Activated gamma-delta T cell treated with Interleukin-2 at 50 U/mL for 16 hours (primary cell): Measurements from ENCODE around the gene BRD7.

ENCODE experiments used
- DNase-seq: peaks from one replicate; pipeline ENCODE4 v3.0.0-alpha.2; 2020

Gene BRD7

DNA sequence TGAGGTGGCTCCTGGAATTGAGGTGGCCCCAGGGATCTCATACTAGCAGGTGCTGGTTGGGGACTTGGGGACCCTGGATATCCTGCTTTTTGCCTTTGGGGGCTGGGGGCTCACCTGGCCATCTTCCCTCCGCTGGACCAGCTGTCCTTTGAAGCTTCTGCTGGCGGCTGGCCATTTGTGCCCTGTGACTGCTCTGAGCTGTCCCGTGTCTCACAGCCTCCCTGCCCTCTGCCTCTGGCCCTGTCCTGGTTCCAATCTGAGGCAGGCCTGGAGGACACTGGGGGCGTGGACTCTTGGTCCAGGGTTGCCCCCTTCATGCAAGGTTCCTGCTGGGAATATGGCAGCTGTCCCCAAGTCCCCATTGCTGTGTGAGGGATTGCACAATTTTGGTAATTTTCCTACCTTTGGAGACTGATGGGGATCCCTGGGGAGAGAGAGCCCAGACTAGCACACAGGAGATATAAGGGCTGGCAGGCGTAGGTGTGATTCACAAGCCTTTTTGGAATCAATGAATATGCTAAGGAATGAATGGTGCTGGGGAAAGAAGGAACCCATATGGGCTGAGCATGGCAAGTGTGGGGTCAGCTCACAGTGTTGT lies 83.3 kb downstream of the BRD7 start:
- DNase-seq: no peak

- DNase-seq: no peak
Observed at GRCh38 chr16:50284131-50284911, 84.5 kb downstream of the BRD7 start.

- no peak for DNase-seq
Observed at GRCh38 chr16:50282955-50283631, 85.7 kb downstream of the BRD7 start.

GRCh38 chr16:50282010-50282538 lies 86.7 kb downstream of the BRD7 start:
- peak; percentile 67 for DNase-seq

DNA sequence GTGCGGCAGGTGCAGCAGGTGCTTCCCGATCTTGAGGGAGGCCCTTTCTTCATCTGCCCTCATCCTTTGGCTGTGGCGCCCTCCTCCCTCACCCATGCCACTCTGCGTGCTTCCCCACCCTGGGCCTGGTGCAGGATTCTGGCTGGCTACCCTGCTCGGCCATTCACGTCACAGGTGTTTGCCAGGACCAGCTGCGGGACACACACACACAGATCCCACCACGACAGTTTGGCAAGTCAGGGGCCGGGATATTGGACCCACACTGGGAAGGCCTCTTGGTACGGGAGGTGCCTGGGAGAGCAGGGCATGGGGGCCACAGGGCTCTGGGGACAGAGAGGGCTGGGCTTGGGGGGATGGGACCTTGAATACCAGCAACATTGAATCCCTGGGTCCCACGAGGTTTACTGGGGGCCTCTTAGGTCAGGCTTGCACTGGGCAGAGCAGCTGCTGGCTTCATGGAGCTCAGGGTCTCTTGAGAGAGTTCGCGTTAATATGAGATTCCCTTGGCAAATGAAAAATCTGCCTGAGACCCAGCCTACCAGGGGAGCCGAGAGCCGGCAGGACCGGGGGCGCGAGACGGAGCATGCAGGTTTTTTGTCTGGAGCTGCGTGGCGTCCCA lies 87.3 kb downstream of the BRD7 start:
- DNase-seq: no peak

- DNase-seq: no peak
Observed at GRCh38 chr16:50280932-50281331, 87.9 kb downstream of the BRD7 start.

DNA sequence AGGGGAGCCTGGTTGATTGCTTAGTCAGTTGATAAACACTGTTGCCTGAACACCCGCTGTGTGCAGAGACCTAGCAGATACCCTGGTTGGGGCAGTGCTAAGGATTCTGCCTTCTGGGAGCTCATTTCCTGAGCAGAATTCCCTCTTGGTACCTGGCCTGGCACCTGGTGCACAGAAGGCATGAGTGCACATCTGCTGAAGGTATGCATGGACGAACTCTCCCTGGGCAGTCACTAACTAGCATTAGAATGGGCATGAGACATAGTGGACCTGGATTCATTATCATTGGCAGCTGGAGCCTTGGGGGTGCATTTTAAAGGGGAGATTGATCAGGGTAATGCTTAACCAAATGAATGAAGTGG lies 89.3 kb downstream of the BRD7 start:
- no peak for DNase-seq

DNA sequence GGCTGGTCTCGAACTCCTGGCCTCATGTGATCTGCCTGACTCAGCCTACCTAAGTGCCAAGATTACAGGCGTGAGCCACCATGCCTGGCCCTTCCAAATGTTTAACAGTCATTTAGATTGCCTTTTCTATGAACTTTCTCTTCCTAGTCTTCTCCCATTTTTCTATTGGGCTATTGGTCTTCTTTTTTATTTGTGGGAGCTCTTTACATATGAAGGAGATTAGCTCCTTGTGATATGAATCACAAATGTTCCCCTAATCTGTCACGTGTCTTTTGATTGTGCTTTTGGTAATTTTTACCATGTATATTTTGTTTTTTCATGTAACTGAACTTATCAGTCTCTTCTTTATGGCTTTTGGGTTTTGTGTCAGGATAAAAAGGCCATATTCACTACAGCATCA lies 90.5 kb downstream of the BRD7 start:
- DNase-seq: no peak

DNA sequence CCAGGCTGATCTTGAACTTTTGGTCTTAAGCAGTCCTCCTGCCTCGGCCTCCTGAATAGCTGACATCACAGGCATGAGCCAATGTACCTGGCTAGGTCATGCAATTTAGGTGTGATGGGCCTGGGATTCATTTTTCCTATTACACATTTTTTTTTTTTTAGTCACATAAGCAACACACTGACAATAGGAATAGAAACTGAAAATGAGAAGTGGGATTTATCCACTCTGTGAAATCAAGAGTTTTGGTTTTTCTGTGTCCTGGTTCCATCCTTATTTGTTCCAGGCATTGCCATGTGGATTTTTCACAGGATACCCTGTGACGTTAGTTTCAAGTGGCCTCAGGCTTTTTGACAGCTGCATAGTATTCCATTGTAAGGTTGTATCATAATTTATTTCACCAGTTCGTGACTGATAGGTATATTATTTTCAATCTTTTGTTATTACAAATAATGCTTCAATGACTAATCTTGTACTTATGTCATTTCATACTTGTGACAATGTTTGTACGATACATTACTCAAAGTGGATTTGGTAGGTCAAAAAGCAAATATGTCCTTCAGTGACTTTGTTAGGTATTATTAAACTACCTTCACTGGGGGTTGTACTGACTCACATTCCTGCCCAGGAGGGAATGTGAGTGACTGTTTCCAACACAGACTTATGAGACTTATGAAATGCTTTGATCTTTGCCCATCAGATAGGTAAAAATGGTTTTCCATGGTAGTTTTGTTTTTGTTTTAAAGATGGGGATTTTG lies 91.8 kb downstream of the BRD7 start:
- no peak for DNase-seq

DNA sequence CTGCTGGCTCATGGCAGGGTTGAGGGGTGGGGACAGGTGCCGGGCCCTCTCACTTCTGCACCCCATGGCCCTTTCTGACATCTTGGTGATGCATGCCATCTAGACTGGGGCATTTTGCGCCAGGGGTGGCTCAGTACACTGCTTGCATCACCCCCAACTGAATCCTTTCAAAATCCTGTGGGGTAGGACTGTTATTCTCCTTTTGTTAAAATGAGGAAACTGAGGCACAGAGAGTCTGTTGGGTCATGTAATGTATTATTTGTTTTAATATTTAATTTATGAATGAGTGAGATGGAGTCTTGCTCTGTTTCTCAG lies 92.5 kb downstream of the BRD7 start:
- no peak for DNase-seq

- no peak for DNase-seq
Observed at GRCh38 chr16:50275428-50276325, 93.1 kb downstream of the BRD7 start.

GRCh38 chr16:50275098-50275415 lies 93.7 kb downstream of the BRD7 start:
- DNase-seq: no peak

GRCh38 chr16:50274326-50275097 lies 94.3 kb downstream of the BRD7 start:
- DNase-seq: peak; percentile 71

DNA sequence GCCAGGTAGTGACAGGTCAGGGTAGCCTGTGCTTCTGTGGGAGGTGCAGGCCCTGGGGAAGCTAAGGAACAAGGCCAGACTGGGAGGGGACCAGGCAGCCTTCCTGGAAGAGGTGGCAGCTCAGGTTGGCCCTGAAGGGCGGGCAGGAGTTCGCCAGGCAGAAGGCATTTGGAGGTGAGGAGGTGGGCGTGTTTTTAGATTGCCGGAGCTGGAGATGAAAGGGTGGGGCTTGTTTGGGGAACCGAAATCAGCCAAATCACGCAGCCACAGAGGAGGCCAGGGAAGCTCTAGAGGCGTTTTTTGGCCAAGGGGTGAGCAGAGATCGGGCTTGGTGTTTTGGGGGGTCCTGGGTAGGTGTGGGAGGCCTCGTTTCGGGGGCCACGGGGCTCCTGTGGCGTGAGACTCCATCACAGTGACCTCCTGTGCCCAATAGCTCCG lies 94.9 kb downstream of the BRD7 start:
- DNase-seq: no peak

- DNase-seq: no peak
Observed at GRCh38 chr16:50273382-50273690, 95.5 kb downstream of the BRD7 start.

DNA sequence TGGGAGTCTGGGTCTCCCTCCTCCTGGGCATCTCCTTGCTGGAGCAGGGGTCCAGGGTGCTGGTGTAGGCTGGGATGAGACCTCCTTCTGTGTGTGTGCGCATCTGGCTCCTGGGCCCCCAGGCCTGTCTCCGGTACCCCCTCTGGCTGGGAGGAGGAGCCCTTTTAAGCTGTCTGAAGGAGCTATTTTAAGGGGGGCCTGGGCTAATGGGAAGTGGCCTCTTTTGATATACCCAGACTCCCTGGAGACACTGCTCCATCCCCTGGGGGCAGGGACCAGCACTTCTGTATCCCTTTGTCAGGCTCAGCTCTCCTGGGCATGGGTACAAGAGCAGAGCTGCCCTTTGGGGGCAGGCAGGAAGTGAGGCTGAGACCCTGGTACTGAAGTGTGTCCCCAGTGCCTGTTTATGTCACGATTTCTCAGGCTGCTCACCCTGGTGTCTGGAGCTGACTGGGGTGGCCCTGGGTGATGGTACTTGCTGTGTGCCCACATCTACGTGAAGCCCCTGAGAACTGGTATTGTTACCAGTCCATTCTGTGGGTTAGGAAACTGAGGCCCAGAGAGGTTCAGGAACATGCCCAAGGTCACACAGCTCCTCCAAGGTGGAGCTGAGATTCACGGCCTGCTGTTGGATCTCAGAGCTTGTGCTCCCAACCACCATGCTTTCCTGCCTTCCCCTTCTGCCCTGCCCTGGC lies 96.0 kb downstream of the BRD7 start:
- no peak for DNase-seq

- no peak for DNase-seq
Observed at GRCh38 chr16:50272111-50272571, 96.6 kb downstream of the BRD7 start.

GRCh38 chr16:50271148-50272041 lies 97.4 kb downstream of the BRD7 start:
- DNase-seq: no peak

GRCh38 chr16:50270510-50271147 lies 98.2 kb downstream of the BRD7 start:
- DNase-seq: no peak
